Measurements from ENCODE around the gene MTA3.
"Not testable (repeated sequence)": the region's sequence is repeated elsewhere in the genome, so short reads cannot be mapped to it uniquely, and the experiment has no call there.

MTA3 gene

GRCh38 chr2:42624047-42624446, 55.6 kb downstream of the MTA3 start:
- Histone ChIP-seq H3K9ac (ENCODE audit: low read length) (no peak overlapping the region), H3K36me3 (ENCODE audit: control insufficient read depth, insufficient read depth, low read length) (no peaks in the 10 kb centered on the region), H3K27ac (ENCODE audit: low read depth, low read length) (no peak overlapping the region), H3K27me3 (ENCODE audit: control insufficient read depth, insufficient read depth, low read length) (no peaks in the 10 kb centered on the region), H3K4me1 (ENCODE audit: control insufficient read depth, insufficient read depth, low read length) (no peaks in the 10 kb centered on the region), H3K4me3 (ENCODE audit: low read length) (no peak overlapping the region)

DNA sequence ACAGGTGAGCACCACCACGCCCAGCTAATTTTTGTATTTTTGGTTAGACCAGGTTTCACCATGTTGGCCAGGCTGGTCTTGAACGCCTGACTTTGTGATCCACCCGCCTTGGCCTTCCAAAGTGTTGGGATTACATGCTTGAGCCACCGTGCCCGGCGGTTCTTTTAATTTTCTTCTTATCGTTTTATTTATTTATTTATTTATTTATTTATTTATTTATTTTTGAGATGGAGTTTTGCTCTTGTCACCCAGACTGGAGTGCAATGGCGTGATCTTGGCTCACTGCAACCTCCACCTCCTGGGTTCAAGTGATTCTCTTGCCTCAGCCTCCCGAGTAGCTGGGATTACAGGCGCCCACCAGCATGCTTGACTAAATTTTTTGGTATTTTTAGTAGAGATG, 59.6 kb downstream of the MTA3 start:
- not testable (repeated sequence) for H3K9ac ChIP-seq (ENCODE audit: low read length); H3K36me3 ChIP-seq (ENCODE audit: control insufficient read depth, insufficient read depth, low read length); H3K27me3 ChIP-seq (ENCODE audit: control insufficient read depth, insufficient read depth, low read length); H3K27ac ChIP-seq (ENCODE audit: low read depth, low read length); H3K4me3 ChIP-seq (ENCODE audit: low read length); H3K4me1 ChIP-seq (ENCODE audit: control insufficient read depth, insufficient read depth, low read length)

- H3K4me3 ChIP-seq (ENCODE audit: low read length) = no peak overlapping the region
- no peak overlapping the region for H3K9ac ChIP-seq (ENCODE audit: low read length)
- no peak overlapping the region for H3K27ac ChIP-seq (ENCODE audit: low read depth, low read length)
- no peaks in the 10 kb centered on the region for H3K27me3 ChIP-seq (ENCODE audit: control insufficient read depth, insufficient read depth, low read length)
- no peaks in the 10 kb centered on the region for H3K36me3 ChIP-seq (ENCODE audit: control insufficient read depth, insufficient read depth, low read length)
- peaks cover 2% of the 10 kb centered on the region for H3K4me1 ChIP-seq (ENCODE audit: control insufficient read depth, insufficient read depth, low read length)
These were observed 68.5 kb downstream of the MTA3 start for GRCh38 chr2:42636934-42637333.

DNA sequence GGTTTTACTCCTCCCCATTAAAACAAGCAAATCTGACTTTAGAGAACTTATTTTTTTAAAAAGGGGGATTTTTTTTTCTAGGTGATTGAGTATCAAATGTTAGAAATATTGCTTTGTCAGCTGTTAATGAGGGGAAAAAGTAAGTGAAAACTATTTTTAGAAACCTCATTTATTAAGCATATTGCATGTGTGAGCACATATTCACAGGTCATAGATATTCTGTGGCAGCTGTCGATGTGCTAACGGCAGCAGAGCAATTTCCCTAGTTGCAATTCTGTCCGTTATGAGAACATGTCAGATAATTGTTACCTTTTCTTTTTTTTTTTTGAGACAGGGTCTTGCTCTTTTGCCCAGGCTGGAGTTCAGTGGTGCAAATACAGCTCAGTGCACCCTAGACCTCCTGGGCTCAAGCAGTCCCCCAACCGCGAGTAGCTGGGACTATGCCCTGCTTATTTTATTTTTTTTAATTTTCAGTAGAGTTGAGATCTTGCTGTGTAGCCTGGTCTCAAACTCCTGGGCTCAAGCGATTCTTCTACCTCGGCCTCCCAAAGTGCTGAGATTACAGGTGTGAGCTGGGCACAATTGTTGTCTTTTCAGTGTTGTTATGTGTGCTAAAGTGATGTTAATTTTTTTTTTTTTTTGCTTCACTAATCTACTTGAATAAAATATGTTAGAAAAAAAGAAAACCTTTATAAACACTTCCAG, 69.8 kb downstream of the MTA3 start:
- Histone ChIP-seq H3K27ac (ENCODE audit: low read depth, low read length) (no peak overlapping the region), H3K4me1 (ENCODE audit: control insufficient read depth, insufficient read depth, low read length) (peaks cover 2% of the 10 kb centered on the region), H3K36me3 (ENCODE audit: control insufficient read depth, insufficient read depth, low read length) (no peaks in the 10 kb centered on the region), H3K9ac (ENCODE audit: low read length) (no peak overlapping the region), H3K27me3 (ENCODE audit: control insufficient read depth, insufficient read depth, low read length) (no peaks in the 10 kb centered on the region), H3K4me3 (ENCODE audit: low read length) (no peak overlapping the region)

DNA sequence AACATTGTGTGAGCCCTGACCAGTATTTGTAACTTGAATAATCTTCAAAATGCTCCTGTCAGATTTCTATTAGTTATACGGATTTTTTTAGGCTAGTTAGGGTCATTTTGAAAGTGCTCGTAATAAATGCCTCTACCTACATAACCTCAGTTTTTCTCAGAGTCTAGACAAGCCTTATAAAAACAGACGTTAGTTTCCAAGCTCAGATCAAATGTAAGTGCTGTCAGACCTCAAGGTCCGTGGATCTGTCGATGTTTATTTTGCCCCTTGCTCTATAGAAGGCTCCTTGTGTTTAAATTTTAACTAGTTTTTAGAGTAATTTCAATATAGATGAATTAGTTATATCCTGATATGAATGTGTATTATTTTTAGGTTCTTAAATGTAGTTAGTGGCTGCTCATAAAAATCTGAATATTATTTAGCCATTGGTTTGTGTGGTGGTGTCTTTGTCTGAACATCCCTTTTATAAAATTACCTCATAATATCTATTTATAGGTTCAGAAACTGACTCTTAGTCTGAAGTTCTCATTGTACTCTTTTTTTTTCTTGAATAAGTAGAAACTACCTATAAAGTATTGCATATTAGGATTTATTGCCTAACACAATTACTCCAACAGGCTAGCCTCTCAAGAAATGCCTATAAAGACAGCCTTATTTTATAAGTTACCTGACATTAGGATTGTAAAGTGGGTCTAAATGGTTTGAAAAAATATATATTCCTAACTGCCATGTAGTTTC, 71.1 kb downstream of the MTA3 start:
- Histone ChIP-seq H3K9ac (ENCODE audit: low read length) (no peak overlapping the region), H3K4me1 (ENCODE audit: control insufficient read depth, insufficient read depth, low read length) (peaks cover 2% of the 10 kb centered on the region), H3K27me3 (ENCODE audit: control insufficient read depth, insufficient read depth, low read length) (no peaks in the 10 kb centered on the region), H3K4me3 (ENCODE audit: low read length) (no peak overlapping the region), H3K36me3 (ENCODE audit: control insufficient read depth, insufficient read depth, low read length) (no peaks in the 10 kb centered on the region), H3K27ac (ENCODE audit: low read depth, low read length) (no peak overlapping the region)

DNA sequence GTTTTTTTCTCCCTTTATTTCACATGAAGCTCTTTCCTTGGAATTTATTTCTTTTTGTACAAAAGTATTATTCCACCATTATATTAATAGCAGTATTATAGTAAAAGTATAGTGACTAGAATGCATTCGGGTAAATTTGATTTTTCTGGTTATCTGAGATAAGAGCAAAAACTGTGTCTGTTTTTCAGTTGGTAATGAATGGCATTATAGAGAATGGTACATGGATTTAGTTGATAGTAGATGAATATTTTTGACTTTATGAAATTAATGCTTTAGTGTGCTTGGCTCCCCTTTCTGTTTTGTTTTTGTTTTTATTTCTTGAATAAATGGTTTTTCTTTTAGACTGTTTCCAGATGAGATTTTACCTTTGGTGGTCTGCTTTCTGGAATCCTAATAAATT, 71.8 kb downstream of the MTA3 start:
- Histone ChIP-seq H3K27me3 (ENCODE audit: control insufficient read depth, insufficient read depth, low read length) (no peaks in the 10 kb centered on the region), H3K27ac (ENCODE audit: low read depth, low read length) (no peak overlapping the region), H3K36me3 (ENCODE audit: control insufficient read depth, insufficient read depth, low read length) (no peaks in the 10 kb centered on the region), H3K4me1 (ENCODE audit: control insufficient read depth, insufficient read depth, low read length) (peaks cover 2% of the 10 kb centered on the region), H3K9ac (ENCODE audit: low read length) (no peak overlapping the region), H3K4me3 (ENCODE audit: low read length) (no peak overlapping the region)

DNA sequence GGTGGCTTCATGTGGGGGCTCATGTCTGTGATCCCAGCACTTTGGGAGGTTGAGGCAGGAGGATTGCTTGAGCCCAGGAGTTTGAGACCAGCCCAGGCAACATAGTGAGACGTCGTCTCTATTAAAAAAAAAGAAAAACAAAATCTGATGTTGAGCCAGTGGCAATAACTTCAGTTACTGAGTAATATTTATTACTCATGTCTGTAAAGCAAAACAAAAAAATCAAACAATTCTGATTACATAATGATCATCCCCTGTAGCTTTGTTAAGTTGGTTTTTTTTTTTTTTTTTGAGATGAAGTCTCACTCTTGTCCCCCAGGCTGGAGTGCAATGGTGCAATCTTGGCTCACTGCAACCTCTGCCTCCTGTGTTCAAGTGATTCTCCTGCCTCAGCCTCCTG, 73.9 kb downstream of the MTA3 start:
- H3K4me3 ChIP-seq (ENCODE audit: low read length); H3K27me3 ChIP-seq (ENCODE audit: control insufficient read depth, insufficient read depth, low read length); H3K9ac ChIP-seq (ENCODE audit: low read length); H3K27ac ChIP-seq (ENCODE audit: low read depth, low read length); H3K4me1 ChIP-seq (ENCODE audit: control insufficient read depth, insufficient read depth, low read length); H3K36me3 ChIP-seq (ENCODE audit: control insufficient read depth, insufficient read depth, low read length): not testable (repeated sequence)

GRCh38 chr2:42645551-42645950, 77.1 kb downstream of the MTA3 start:
- H3K4me3 ChIP-seq (ENCODE audit: low read length) = no peak overlapping the region
- no peaks in the 10 kb centered on the region for H3K27me3 ChIP-seq (ENCODE audit: control insufficient read depth, insufficient read depth, low read length)
- H3K9ac ChIP-seq (ENCODE audit: low read length) = no peak overlapping the region
- no peaks in the 10 kb centered on the region for H3K36me3 ChIP-seq (ENCODE audit: control insufficient read depth, insufficient read depth, low read length)
- H3K27ac ChIP-seq (ENCODE audit: low read depth, low read length) = no peak overlapping the region
- H3K4me1 ChIP-seq (ENCODE audit: control insufficient read depth, insufficient read depth, low read length) = no peaks in the 10 kb centered on the region

DNA sequence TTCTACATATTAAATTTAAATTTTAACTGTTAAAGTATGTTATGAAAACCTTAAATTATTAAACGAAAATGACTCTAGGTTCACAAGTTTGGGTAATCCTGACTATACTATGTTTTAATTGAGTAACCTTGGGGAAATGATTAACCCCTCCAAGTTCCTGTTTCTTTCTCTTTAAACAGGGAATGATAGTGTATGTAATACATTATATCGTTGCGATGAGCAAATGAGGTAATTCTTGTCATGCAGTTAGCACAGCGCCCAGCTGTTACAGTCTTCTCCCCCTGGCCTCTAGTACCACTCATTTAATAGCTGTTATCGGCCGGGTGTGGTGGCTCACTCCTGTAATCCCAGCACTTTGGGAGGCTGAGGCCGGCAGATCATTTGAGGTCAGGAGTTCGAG, 80.4 kb downstream of the MTA3 start:
- H3K36me3 ChIP-seq (ENCODE audit: control insufficient read depth, insufficient read depth, low read length) = no peaks in the 10 kb centered on the region
- no peak overlapping the region for H3K4me3 ChIP-seq (ENCODE audit: low read length)
- no peak overlapping the region for H3K9ac ChIP-seq (ENCODE audit: low read length)
- no peaks in the 10 kb centered on the region for H3K27me3 ChIP-seq (ENCODE audit: control insufficient read depth, insufficient read depth, low read length)
- H3K27ac ChIP-seq (ENCODE audit: low read depth, low read length) = no peak overlapping the region
- no peaks in the 10 kb centered on the region for H3K4me1 ChIP-seq (ENCODE audit: control insufficient read depth, insufficient read depth, low read length)

- H3K36me3 ChIP-seq (ENCODE audit: control insufficient read depth, insufficient read depth, low read length) = no peaks in the 10 kb centered on the region
- H3K27ac ChIP-seq (ENCODE audit: low read depth, low read length) = no peak overlapping the region
- H3K27me3 ChIP-seq (ENCODE audit: control insufficient read depth, insufficient read depth, low read length) = no peaks in the 10 kb centered on the region
- no peak overlapping the region for H3K9ac ChIP-seq (ENCODE audit: low read length)
- H3K4me3 ChIP-seq (ENCODE audit: low read length) = no peak overlapping the region
- no peaks in the 10 kb centered on the region for H3K4me1 ChIP-seq (ENCODE audit: control insufficient read depth, insufficient read depth, low read length)
These were observed 82.6 kb downstream of the MTA3 start for GRCh38 chr2:42651057-42651456.

DNA sequence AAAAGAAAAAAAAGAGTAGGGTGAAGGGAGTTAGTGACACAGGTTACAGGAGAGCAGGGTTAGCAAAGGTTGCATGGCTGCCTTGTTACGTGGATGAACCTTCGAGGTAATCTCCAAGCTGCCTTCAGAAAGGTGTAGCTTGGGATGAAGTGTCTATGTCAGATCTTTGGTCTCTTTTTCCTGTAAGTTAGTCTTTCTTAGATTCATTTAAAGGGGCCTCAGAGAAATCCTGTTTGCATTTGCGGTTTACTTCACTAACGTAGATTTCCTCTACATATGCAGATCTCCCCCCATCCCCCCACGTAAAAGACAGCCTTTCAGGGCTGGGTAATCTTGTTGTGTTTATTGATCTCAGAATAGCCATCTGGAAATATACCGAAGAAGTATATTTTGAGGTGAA, 83.7 kb downstream of the MTA3 start:
- no peak overlapping the region for H3K4me3 ChIP-seq (ENCODE audit: low read length)
- H3K27me3 ChIP-seq (ENCODE audit: control insufficient read depth, insufficient read depth, low read length) = no peaks in the 10 kb centered on the region
- no peaks in the 10 kb centered on the region for H3K36me3 ChIP-seq (ENCODE audit: control insufficient read depth, insufficient read depth, low read length)
- no peak overlapping the region for H3K27ac ChIP-seq (ENCODE audit: low read depth, low read length)
- no peaks in the 10 kb centered on the region for H3K4me1 ChIP-seq (ENCODE audit: control insufficient read depth, insufficient read depth, low read length)
- H3K9ac ChIP-seq (ENCODE audit: low read length) = no peak overlapping the region

GRCh38 chr2:42653039-42653438, 84.6 kb downstream of the MTA3 start:
- H3K4me3 ChIP-seq (ENCODE audit: low read length) = no peak overlapping the region
- H3K36me3 ChIP-seq (ENCODE audit: control insufficient read depth, insufficient read depth, low read length) = no peaks in the 10 kb centered on the region
- no peaks in the 10 kb centered on the region for H3K27me3 ChIP-seq (ENCODE audit: control insufficient read depth, insufficient read depth, low read length)
- H3K9ac ChIP-seq (ENCODE audit: low read length) = no peak overlapping the region
- no peaks in the 10 kb centered on the region for H3K4me1 ChIP-seq (ENCODE audit: control insufficient read depth, insufficient read depth, low read length)
- H3K27ac ChIP-seq (ENCODE audit: low read depth, low read length) = no peak overlapping the region

GRCh38 chr2:42653908-42654445, 85.5 kb downstream of the MTA3 start:
- no peak overlapping the region for H3K9ac ChIP-seq (ENCODE audit: low read length)
- H3K4me3 ChIP-seq (ENCODE audit: low read length) = no peak overlapping the region
- H3K27ac ChIP-seq (ENCODE audit: low read depth, low read length) = no peak overlapping the region
- no peaks in the 10 kb centered on the region for H3K4me1 ChIP-seq (ENCODE audit: control insufficient read depth, insufficient read depth, low read length)
- H3K27me3 ChIP-seq (ENCODE audit: control insufficient read depth, insufficient read depth, low read length) = no peaks in the 10 kb centered on the region
- no peaks in the 10 kb centered on the region for H3K36me3 ChIP-seq (ENCODE audit: control insufficient read depth, insufficient read depth, low read length)
